NCI-H446 treated with DMSO at 0.1 percent for 48 hours (cell line): ENCODE results near the gene CC2D2A.
A peak's percentile ranks its signal among the peaks of the same experiment; 100 is the strongest.

Source experiments
- DNase-seq: peaks from one replicate; lab custom pipeline; 2025; lab: John Stamatoyannopoulos, UW

Gene CC2D2A

DNA sequence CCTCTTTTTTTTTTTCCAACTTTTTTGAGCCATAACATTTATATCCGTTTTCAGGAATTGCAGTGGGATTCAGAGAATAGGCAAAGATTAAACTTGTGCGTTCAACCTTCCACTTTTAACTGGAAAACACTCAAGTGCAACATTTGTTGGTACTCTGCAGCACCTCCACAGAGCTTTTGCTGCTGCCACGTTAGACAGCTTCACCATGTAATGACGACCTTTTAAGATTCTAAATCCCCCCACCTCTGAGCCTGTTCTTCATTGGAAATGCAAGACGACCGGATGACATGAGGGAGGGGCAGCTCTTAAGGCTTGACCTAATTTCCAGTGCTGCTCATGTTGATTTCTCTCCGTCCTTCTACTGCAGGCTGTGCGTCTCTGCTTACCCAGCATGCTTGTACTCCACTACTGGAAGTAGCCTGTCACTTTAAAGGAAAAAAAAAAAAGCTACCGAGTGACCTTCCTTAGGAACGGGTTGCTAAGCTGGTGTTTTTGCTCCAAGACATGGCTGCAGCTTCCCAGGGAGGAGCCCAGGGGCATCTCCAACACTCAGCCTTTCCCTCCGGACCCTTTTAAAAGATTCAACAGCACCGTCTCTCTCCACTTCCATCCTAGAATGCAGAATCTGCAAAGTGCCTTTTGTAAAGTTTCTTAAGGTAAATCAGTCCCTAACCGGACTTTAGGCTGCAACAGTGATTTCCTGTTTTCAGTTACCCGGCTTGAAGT is at the start of gene CC2D2A:
Gene CC2D2A (plus strand): TSS at position 481 of the 726 bp plus-strand sequence. CDS start 6,051 bp downstream, outside the sequence.
- DNase-seq, result no peak

DNA sequence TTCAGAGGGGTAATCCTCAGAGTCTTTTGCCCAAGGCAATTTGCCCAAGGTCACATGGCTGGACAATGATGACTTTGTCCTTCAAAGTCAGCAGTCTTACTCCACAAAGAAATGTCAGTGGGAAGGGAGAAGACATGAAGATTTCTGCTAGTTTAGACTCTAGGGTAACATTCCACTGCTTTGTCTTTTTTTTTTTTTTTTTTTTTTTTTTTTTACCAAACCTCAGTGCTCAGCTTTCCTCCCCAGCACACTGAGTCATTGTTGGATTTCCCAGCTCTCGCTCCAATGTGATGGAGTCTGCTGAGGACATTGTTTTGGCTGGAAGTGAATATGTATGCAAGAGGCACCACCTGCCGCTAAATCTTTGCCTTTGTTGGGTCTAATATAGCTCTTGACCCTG is 49.0 kb upstream of the CC2D2A start:
- no peak for DNase-seq

DNA sequence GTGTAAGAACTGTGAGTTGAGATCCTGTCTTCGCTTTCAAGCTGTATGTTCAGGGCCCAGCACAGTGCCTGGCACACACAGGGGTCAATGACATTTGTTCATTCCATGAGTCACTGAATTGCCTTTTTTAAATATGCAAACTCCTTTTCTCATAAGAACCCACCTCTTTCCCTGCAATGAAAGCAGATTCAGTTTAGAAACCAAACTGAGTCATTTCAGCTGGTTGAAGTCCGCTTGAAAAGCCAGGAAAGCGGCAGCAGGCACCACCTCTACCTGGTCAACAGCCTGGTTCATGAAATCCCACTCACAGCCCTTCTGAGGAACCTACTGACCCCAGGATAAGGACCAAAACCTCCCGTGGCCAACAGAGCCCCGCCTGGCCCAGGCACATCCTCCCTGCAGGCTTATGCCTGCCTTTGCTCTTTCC is 46.4 kb upstream of the CC2D2A start:
- no peak for DNase-seq

DNA sequence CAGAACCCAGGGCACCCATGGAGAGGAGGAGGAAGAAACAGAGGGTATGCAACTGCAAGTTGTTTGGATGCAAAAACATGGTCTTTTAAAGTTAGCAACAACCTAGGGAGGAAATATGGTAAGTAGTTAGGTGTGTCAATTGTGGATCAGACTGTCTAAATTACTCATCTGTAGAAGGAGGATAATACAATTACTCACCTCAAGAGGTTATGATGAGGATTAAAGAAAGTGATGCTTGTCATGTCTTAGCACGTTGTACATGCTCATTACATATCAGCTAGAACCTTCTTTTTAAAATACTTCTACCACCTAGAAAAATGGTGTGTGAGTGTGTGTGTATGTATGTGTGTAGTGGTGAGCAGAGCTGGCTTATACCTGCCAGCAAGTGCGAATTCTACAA is 44.2 kb upstream of the CC2D2A start:
- no peak for DNase-seq

DNA sequence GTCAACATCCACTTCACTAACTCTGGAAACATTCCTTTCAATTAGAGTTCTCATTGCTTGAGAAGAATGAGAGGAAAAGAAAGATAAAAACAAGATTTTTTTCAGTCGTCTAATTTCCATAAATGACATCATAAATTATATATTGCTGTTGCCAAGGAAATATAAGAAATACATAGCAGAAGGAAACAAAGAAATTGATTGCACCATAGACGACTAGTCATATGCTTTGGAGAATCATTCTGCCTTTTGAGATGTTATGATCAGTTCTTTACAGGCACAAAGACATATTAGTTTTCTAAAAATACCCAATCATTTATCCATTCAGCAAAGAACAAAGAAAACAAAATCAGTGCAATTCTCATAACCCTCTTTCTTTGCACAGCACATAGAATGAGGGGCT is 42.5 kb upstream of the CC2D2A start:
- no peak for DNase-seq

DNA sequence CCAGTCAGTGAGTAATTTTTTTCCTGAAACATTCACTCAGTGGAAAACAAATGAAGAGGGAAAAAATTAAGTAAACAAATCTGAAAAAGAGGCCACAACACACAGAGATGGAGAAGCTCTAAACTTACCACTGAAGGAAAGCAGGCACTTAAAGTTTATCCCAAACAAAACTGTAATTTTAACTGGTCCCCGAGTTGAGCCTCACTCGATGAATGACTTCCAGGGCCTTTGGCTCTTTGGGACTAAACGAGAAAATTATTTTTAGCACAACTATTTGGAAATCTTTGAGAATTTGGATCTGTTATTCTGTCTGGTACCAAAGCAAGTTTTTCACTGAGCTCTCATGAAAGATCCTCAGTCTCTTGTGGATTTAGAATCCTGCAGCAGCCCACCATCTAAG is 42.0 kb upstream of the CC2D2A start, which contains the start of gene C1QTNF7:
Gene C1QTNF7 (plus strand): TSS at position 333 of the 400 bp plus-strand sequence. CDS start 7,711 bp downstream, outside the sequence.
- DNase-seq, result no peak

DNA sequence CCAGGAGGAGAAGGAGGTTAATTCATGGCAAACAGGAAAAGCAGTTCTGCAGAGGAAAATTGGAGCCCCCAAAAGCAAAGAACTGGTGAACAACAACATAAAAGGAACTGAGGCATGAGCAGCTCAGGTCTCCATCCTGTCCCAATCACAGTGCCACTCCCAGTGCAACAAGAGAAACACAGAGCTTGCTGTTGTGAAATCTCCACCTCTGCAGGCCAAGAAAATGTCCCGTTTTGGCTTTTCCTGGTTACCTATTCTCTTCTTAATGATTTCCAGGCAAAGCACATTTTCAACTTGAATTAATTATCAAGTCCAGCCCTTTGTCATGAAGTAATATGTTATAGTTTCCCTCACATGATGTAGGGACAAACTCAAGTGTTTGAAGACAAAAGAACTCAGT is 41.1 kb upstream of the CC2D2A start:
- no peak for DNase-seq

DNA sequence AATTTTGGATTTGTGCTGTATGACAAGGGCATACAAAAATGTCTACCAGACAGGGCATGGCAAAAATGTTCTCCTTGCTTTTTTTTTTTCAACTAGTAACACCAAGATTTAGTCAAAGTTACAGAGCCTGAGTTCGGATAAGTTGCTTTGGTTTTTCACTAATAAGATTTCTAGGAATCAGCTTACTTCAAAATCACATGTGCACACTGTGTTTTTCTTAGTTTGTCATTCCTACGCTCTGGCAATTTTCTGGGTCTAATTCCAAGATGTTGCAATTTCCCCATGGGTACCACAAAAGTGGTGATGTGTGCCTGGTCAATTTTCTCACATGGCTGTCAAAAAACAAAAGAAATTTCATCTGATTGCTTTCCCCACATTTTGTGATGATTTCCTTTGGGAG is 35.6 kb upstream of the CC2D2A start:
- DNase-seq, result no peak

DNA sequence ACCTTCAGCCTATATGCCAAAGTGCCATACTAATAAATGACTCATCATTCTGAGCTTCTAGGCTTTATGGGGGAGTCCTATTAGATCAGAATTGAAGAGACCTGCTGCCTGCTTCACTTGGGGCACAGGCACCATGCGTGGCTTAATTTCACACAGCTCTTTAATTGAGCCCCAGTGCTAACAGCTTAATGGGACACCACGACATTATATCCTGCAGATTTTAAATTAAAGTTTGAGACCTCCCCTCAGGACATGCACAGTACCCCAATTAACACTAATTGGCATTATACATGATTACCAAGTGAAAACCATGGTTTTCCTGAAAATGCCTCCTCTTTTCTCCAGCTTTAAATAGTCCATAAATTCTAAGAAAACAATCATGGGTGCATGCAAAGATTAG is 35.0 kb upstream of the CC2D2A start:
- DNase-seq, result no peak

DNA sequence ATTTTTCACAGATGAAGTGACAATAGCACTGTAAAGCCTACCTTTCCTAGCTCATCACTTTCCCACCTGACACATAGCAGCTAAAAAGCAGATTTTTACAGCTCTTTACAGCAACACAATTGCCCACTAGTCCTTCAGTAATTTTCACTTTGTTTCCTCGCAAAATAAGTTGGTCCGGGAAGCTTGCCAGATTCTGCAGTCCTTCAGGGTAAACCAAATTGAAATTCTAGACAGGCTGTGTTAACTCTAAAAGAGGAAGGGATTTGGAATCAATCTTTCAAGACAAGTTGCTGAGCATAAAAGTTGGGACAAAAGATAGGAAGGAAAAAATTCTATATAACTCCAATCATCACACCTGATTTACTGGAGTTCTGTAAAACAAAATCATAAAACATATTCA is 33.2 kb upstream of the CC2D2A start:
- DNase-seq, result peak; percentile 41

DNA sequence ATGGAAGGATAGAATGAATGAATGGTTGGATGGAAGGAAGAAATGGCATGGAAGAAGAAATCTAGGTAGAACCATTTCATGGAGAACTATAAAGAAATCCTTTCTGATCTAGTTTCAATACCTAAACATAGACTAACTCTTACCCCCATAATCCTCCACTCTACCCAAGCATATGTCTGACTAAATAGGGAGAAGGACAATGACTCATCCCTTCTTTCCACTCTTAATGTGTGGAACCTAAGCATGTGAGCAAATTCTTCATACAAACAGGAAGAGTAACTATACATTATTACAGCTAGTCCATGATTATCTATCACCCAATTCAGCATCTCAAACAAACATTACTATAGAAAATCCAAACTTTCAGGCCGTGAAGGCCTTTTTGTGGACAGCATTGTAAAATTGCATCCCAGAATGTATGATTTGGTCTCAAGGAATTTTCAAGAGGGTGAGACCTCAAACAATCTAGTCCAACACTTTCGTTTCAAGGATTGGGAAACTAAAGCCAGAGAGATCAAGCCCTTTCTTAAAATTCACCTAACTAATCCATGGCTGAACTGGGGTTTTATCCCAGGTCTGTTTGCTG is 30.6 kb upstream of the CC2D2A start:
- no peak for DNase-seq

DNA sequence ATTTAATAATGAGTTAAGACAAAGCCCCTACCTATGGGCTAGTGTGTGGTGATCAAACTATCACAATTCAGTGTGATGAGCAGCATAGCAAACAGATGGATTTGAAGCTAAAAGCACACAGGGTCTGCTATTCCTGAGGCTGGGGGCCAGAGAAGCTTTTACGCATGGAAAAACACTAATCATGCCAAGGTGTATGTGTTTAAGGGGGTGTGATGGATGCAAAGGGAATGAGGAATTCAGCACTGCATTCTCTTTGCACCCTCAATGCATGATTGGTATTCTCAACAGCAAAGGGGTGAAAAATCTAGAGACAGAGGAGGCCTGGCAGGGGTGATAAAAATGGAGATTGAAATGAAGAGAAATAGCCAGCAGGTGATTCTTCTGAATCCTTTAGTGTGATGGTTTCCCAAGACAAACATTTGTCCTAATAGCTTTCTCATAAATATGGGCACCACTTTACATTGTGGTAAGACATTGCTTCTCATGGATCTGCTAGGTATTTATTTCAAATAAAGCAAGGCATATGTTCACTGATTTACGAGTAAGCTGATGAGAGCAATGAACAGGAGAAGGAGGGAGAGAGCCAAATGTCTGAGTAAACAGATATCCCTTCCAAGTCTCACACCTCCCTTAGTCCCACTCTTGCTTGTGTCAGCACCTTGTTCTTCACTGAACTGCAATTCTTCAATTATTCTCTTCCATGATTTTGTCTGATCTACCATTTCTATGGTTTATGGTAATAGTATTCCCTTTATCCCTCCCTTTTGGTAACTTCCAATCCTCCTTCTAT is 26.1 kb upstream of the CC2D2A start:
- peak; percentile 62 for DNase-seq

DNA sequence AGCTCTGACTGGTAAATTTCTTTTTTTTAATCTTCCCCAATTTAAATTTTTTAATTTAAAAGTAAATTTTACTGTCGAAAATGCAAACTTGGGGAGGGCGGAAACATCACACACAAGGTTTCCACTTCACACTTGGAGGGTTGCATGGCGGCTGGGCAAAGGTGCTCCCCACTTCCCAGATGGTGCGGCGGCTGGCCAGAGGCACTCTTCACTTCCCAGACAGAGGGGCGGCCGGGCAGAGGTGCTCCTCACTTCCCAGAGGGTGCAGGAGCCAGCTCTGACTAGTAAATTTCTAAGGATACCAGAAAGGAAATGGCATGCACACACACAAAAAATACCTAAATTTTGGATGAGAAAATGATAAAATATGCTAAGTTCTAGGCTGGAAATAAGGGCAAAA is 25.4 kb upstream of the CC2D2A start:
- no peak for DNase-seq

DNA sequence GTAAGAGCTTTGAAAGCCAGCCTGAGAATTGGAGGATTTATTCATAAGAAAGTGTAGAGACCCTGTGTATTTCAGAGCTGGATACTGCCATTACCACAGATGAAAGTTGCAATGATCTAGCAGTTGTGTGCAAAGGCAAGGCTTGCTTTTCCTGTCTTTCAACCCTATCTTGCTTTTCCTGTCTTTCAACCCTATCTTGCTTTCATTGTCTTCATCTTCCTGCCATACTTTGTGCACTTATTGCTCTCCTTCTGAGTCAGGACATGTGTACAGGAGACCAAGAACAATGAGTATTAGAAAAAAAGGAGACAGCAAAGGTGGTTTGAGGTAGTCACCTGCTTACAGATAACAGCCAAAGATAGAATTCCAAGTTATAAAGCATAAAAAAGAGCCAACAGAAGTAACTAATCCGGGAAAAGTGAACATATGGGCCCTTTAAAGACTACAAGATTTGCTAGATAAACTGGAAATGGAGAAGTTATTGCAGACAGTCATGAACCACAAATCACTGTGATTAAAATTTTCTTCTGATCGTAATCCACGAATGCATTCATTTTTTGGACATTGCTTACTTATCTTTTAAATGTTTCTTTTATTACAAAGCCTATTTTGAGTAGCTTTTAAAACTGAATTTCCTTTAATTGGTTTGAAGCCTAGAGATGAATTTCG is 24.7 kb upstream of the CC2D2A start:
- DNase-seq, result no peak

DNA sequence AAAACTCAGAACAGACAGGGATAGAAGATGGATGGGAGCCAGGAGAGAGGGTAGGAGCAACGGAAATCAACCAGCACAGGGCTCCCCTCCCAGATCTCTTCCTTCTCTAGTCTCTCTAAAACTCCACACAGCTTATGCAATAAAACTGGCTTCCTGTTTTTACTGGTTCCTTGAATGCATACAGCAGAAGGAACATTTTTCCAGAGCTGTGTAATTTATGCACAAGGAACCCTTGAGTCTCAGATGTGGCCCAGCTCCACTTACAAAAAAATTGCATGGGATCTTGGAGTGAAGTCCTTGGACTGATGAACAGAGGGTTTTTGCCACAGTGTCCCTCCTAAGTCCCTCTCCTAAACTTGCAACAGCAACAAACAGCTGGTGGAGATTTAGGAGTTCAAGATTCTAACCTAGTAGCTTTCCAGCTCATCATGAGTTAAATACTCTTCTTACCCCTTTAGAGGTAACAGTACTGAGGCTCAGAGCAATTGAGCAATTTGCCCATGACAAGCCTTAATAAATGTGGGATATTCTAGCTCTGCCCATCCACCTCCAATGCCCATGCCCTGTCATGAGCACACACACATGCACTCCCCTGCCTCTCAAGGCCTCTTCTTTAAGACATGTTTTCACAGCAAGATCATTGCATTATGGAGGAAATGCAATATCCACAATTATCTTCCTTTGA is 18.4 kb upstream of the CC2D2A start:
- no peak for DNase-seq

DNA sequence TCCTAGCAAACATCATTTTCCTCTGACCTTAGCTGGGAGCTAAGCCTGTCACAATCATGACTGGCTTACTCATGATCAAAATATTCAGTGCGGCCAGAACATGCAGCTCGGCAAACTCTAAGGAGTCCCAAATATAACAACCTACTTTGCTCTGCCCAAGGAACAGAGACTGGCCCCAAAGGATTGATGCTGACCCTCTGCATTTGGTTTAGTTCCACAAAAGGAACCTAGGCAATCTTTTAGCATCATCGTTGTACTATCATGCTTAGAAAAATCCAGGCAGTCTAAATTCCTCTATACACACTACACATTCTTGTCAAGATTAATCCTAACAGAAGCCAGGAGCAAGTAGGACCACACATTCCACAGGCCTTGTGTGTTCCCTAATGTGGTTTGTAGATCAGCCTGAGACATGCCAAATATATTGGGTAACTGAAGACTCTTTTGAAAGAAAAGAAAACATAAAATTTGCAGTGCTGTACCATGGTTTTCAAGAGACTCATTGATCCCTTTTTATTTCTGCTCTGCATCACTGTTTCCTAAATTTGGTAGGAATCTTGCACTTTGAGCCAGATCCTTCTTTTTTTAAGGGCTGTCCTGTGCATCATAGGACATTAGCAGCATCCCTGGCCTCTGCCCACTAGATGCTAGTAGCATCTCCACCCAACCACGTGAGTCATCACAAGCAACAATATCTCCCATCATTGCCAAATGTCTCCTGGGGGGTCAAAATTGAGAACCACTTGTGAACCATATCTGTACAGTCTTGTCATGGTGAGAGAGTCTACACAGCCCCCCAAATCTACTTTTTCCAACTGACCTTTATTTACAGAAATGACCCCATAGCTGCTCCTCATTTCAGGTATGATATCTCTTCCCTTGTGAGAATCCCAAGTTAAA is 17.6 kb upstream of the CC2D2A start:
- DNase-seq, result no peak

DNA sequence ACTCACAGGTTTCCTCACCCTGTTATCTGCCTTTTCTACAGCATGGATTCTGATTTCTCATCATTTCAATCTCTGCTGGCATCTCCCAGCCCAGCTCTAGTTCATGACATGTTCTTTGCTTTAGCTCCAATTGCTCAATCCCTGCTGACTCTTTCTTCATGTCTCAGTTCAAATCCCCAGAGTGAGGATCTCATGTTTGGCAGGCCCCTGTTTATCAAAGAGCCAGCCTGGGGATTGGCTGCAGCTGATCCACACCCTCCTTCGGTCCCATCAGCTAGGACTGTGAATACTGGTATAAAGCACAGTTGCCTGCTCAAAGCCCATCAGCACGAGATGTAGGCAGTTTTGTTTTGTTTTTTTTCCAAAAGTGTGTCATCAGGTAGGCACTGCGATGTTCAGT is 14.4 kb upstream of the CC2D2A start:
- DNase-seq, result no peak

DNA sequence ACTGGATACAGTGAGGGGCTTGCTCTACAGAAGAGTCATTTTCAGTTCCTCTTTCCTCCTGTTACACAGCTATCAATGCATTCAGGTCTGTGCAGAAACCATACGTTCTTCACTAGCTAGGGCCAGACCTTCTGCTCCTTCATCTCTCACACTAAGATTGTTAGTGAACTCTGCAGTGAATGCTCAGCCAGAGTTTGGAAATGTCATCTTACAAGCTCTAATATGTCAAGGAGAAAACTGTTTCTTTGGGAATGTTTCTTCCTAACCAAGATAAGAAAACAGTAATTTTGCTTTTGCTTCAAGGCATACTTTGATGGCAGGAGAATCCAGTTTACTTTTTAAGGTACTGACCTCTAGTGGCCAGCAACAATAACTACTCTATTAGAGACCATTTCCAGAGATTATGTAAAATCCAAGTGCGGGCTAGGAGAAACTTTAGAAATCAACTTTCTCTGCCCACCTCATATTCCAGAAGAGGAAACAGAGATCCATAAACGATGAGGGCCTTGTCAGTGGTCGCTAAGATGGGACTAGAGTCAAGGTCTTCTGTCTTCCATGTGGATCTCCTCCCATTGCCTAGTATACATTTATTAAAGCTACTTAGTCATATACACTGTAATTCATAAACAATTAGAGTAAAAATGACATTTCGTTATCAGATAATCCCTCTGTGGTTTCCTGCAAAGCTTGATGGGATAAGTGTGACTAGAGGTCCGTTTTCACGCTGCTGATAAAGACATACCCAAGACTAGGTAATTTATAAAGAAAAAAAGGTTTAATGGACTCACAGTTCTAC is 12.1 kb upstream of the CC2D2A start:
- peak; percentile 29 for DNase-seq

DNA sequence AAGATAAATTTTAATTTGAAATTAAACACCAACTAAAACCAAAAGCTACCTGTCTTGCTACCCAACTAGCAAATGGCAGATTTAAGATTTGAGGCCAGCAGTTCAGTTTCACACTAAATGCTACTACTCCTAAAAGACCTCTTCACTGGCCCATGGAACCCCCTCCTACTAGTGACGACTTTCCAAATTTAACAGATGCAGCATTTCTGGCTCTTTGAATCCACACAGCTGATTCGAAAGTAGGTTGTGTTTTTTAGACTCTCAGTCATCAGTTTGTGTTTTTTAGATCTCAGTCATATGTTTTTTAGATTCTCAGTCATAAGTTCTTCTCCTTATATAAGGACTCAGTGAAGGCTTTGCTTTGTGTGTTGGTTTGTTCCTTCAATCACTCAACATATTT is 11.1 kb upstream of the CC2D2A start:
- no peak for DNase-seq

DNA sequence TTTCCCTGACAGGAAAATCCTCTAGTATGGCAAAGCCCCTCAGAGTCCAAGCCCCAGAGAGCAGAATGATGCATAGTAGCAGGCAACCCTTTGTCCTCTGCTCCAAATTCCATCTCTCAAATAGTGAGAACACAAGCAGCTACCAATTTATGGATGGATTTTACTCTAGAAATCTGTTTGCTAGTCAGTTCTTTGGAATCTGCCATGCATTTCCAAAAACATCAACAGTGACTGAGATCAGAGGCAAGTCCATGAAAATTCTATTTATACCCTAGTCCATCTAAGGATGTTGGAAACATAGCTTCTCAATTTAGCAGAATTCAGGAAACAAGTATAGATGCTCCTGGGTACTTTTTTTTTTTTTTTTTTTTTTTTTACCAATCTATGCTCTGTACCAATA is 10.0 kb upstream of the CC2D2A start:
- no peak for DNase-seq
